CD14-positive monocyte (primary cell): ENCODE measurements around the gene SLIT3. TPM values are rescaled to one million over a fixed set of nuclear protein-coding genes. Genes with fewer than 3 reads are reported as not detected.

Source experiments
- DNase-seq, 3 donors: peaks; one replicate each; pipeline ENCODE4 v3.0.0-alpha.2; 2011 to 2022
- H2AFZ ChIP-seq: 2 replicates; pipeline ENCODE4 v1.6.0; 2012; ENCODE audit warnings: mild to moderate bottlenecking, low read depth, low read length, inconsistent platforms; ENCODE audit not compliant: insufficient read depth, poor library complexity, severe bottlenecking
- H3K27ac ChIP-seq, 2 donors: 1 replicate in 1 of 2; 2 replicates in 1 of 2; pipeline ENCODE4 v1.5.1; 2012 to 2013; ENCODE audit warnings: low read length in 2 of 2, control low read depth in 1 of 2, inconsistent platforms in 1 of 2, low read depth in 1 of 2, mild to moderate bottlenecking in 1 of 2
- H3K27me3 ChIP-seq, 2 donors: one replicate each; pipeline versions ENCODE4 v1.6.0 to v1.6.1; 2011 to 2013; ENCODE audit warnings: low read length in 2 of 2; ENCODE audit not compliant: control insufficient read depth in 2 of 2, insufficient read depth in 2 of 2
- H3K36me3 ChIP-seq, 2 donors: replicated peaks in 1 of 2; 1 replicate in 1 of 2; 2 replicates in 1 of 2; pipeline versions ENCODE4 v1.5.1 to v1.6.1; 2012 to 2013; ENCODE audit warnings: low read length in 2 of 2, control low read depth in 1 of 2, inconsistent platforms in 1 of 2, mild to moderate bottlenecking in 1 of 2; ENCODE audit not compliant: insufficient read depth in 2 of 2, control insufficient read depth in 1 of 2
- H3K4me1 ChIP-seq, 2 donors: 1 replicate in 1 of 2; 2 replicates in 1 of 2; pipeline versions ENCODE4 v1.5.1 to v1.6.1; 2012 to 2013; ENCODE audit warnings: low read length in 2 of 2, control low read depth in 1 of 2, inconsistent platforms in 1 of 2, mild to moderate bottlenecking in 1 of 2, moderate library complexity in 1 of 2; ENCODE audit not compliant: insufficient read depth in 2 of 2, control insufficient read depth in 1 of 2
- H3K4me2 ChIP-seq: replicated peaks from 2 replicates; pipeline ENCODE3; 2012; ENCODE audit warnings: low read length, moderate library complexity, mild to moderate bottlenecking; ENCODE audit not compliant: poor library complexity, severe bottlenecking; ENCODE audit errors: extremely low read depth
- H3K4me3 ChIP-seq, 3 experiments: fragments of 200-600 bp in 1 of 3; sonication (generic) in 1 of 3; replicated peaks in 1 of 3; 1 replicate in 2 of 3; 2 replicates in 1 of 3; pipeline ENCODE4 v1.5.1; 2011 to 2013; ENCODE audit warnings: low read length in 3 of 3, mild to moderate bottlenecking in 3 of 3, control low read depth in 2 of 3, low read depth in 2 of 3, inconsistent platforms in 1 of 3, moderate library complexity in 1 of 3
- H3K79me2 ChIP-seq: 2 replicates; pipeline ENCODE4 v1.6.0; 2012; ENCODE audit warnings: mild to moderate bottlenecking, control low read depth, inconsistent platforms, low read length, moderate library complexity; ENCODE audit not compliant: insufficient read depth
- H3K9ac ChIP-seq: 2 replicates; pipeline ENCODE4 v1.6.0; 2017; ENCODE audit warnings: low read length, mild to moderate bottlenecking; ENCODE audit not compliant: insufficient read depth, poor library complexity, severe bottlenecking
- H3K9me3 ChIP-seq, 2 donors: replicated peaks in 1 of 2; 1 replicate in 1 of 2; 2 replicates in 1 of 2; pipeline versions ENCODE4 v1.5.1 to v1.6.1; 2012 to 2013; ENCODE audit warnings: low read length in 2 of 2, control low read depth in 1 of 2; ENCODE audit not compliant: control insufficient read depth in 1 of 2, insufficient read depth in 1 of 2
- H4K20me1 ChIP-seq: 2 replicates; pipeline ENCODE4 v1.6.0; 2012; ENCODE audit warnings: mild to moderate bottlenecking, low read length, control low read depth, moderate library complexity; ENCODE audit not compliant: insufficient read depth
- H3K27ac Mint-ChIP-seq, 7 donors: one replicate each; pipeline ENCODE4 v1.8.0; 2020; ENCODE audit warnings: mild to moderate bottlenecking in 7 of 7, mixed read lengths in 7 of 7, moderate library complexity in 6 of 7, inconsistent platforms in 2 of 7
- H3K27me3 Mint-ChIP-seq, 3 donors: one replicate each; pipeline ENCODE4 v1.8.0; 2021 to 2022; ENCODE audit warnings: low read depth in 3 of 3, mild to moderate bottlenecking in 3 of 3, mixed read lengths in 3 of 3, moderate library complexity in 3 of 3, inconsistent platforms in 1 of 3
- H3K36me3 Mint-ChIP-seq, 2 donors: one replicate each; pipeline ENCODE4 v1.8.0; 2020; ENCODE audit warnings: mixed read lengths in 2 of 2, inconsistent platforms in 1 of 2, mild to moderate bottlenecking in 1 of 2
- H3K4me1 Mint-ChIP-seq: one replicate; pipeline ENCODE4 v1.8.0; 2020; ENCODE audit warnings: mild to moderate bottlenecking, mixed read lengths
- H3K4me3 Mint-ChIP-seq, 2 donors: one replicate each; pipeline ENCODE4 v1.8.0; 2020; ENCODE audit warnings: mild to moderate bottlenecking in 2 of 2, mixed read lengths in 2 of 2, moderate library complexity in 1 of 2
- H3K9me3 Mint-ChIP-seq, 7 donors: one replicate each; pipeline ENCODE4 v1.8.0; 2020 to 2022; ENCODE audit warnings: mixed read lengths in 7 of 7, mild to moderate bottlenecking in 6 of 7, moderate library complexity in 6 of 7, inconsistent platforms in 2 of 7
- WGBS: methylation state at CpG from one replicate; pipeline ENCODE4 v1.1.5; 2013; ENCODE audit warnings: missing lambda C conversion rate; ENCODE audit not compliant: insufficient coverage; 5-methylcytosine and 5-hydroxymethylcytosine counted together
- intact Hi-C, 2 donors: fragments of 100-400 bp; cut with micrococcal nuclease; formaldehyde crosslinking; loops; one replicate each; pipeline versions ENCODE4 v1.15.0 to v1.15.1; 2023
- polyA plus RNA-seq, 3 donors: library from polyadenylated mRNA; depleted of rRNA in 1 of 3; unstranded in 2 of 3; stranded (reverse) in 1 of 3; fragments of 300-500 nt in 2 of 3; fragments of >200 nt in 1 of 3; fragmentation: Illumina TruSeq in 2 of 3; gene quantifications; 1 replicate in 2 of 3; 2 replicates in 1 of 3; pipeline ENCODE4 v1.2.3, GENCODE V29; 2012 to 2021
- TF ChIP-seq, protein P1 (sequence below): fragments of 200-600 bp; IDR thresholded peaks from one replicate; pipeline ENCODE4 v1.8.0; 2022; ENCODE audit warnings: antibody characterized with exemption, mild to moderate bottlenecking

Gene SLIT3
- polyA plus RNA-seq, 3 donors: not detected

DNA sequence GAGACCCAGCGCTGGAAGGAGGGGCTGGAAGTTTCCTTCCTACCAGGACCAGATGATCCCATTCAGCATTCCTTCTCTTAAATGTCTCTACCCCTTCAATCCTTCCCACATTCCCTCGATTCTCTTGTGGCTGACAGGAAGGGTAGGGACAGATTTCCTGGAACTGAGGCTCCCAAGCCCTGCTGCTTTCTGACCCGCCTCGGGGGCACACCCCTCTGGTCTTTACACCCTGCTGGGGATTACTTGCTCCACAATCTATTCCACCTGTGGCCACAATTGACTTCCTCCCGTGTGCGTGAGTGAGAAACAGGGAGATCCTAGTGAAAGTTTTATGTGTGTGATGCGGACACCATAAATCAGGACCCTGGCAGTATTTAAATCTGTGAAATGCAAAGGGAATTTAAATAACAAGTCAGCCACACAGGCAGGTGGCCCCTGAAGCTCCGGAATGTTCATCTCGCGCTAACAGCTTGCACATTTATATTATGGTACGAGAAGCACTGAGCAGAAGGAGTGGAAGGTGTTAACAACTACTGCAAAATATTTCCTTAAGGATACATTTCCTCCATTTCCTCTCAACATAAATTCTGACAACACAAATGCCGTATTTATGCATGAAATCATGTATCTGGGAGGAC, 237.5 kb downstream of the SLIT3 start:
- intact Hi-C loops: no loop called here
- Mint-ChIP-seq H3K9me3 (peaks cover 0 to 2% (median 0%) of the 10 kb centered on the region in 7 donors), H3K27ac (no peak overlapping the region), H3K27me3 (peaks cover 2 to 3% (median 3%) of the 10 kb centered on the region in 3 donors), H3K4me1 (no peaks in the 10 kb centered on the region), H3K4me3 (no peak overlapping the region), H3K36me3 (no peaks in the 10 kb centered on the region)
- Histone ChIP-seq H3K4me3 (no peak overlapping the region), H2AFZ (no peak overlapping the region), H3K27me3 (no peaks in the 10 kb centered on the region), H3K9me3 (no peaks in the 10 kb centered on the region), H3K27ac (no peak overlapping the region), H3K79me2 (no peaks in the 10 kb centered on the region), H3K9ac (no peak overlapping the region), H3K4me1 (no peaks in the 10 kb centered on the region), H3K36me3 (no peaks in the 10 kb centered on the region), H3K4me2 (no peak overlapping the region), H4K20me1 (no peaks in the 10 kb centered on the region)
- WGBS: 83% methylated on average over 1 of the region's 12 CpGs
- no peak for DNase-seq
- TF ChIP-seq, protein P1, sequence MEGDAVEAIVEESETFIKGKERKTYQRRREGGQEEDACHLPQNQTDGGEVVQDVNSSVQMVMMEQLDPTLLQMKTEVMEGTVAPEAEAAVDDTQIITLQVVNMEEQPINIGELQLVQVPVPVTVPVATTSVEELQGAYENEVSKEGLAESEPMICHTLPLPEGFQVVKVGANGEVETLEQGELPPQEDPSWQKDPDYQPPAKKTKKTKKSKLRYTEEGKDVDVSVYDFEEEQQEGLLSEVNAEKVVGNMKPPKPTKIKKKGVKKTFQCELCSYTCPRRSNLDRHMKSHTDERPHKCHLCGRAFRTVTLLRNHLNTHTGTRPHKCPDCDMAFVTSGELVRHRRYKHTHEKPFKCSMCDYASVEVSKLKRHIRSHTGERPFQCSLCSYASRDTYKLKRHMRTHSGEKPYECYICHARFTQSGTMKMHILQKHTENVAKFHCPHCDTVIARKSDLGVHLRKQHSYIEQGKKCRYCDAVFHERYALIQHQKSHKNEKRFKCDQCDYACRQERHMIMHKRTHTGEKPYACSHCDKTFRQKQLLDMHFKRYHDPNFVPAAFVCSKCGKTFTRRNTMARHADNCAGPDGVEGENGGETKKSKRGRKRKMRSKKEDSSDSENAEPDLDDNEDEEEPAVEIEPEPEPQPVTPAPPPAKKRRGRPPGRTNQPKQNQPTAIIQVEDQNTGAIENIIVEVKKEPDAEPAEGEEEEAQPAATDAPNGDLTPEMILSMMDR: no peak

DNA sequence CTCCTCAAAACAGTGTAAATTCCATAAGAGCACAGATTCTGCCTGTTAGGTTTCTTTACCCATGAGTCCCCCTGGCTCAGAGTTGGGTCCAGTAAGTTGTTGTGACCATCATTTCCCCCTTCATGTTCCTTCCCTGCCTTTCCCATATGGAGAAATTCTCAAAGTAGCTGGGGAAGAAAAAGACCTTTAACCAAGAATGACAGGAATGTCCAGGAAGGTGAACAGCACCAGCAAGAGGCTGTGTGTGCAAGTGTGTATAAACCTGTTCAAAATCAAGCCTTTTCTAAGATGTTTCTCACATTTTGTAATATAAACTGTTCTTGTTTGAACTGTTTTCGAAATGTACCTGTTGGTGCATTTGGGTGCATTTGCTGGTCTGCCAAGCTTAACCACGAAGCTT, 238.2 kb downstream of the SLIT3 start:
- Mint-ChIP-seq H3K27ac (no peak overlapping the region), H3K4me1 (no peaks in the 10 kb centered on the region), H3K4me3 (no peak overlapping the region), H3K36me3 (no peaks in the 10 kb centered on the region), H3K27me3 (peaks cover 2 to 3% (median 3%) of the 10 kb centered on the region in 3 donors), H3K9me3 (peaks cover 0 to 2% (median 0%) of the 10 kb centered on the region in 7 donors)
- Histone ChIP-seq H3K4me1 (no peaks in the 10 kb centered on the region), H3K79me2 (no peaks in the 10 kb centered on the region), H3K9ac (no peak overlapping the region), H3K9me3 (no peaks in the 10 kb centered on the region), H3K36me3 (no peaks in the 10 kb centered on the region), H3K27me3 (no peaks in the 10 kb centered on the region), H3K4me2 (no peak overlapping the region), H3K27ac (no peak overlapping the region), H3K4me3 (no peak overlapping the region), H2AFZ (no peak overlapping the region), H4K20me1 (no peaks in the 10 kb centered on the region)
- WGBS: 90% methylated on average over 2 of the region's 2 CpGs
- intact Hi-C loops: no loop called here
- TF ChIP-seq, protein P1: no peak
- DNase-seq: no peak
